Measurements from ENCODE around the gene KRT6B. TPM values are rescaled to one million over a fixed set of nuclear protein-coding genes. Genes with fewer than 3 reads are reported as not detected.
"Not testable (repeated sequence)": the region's sequence is repeated elsewhere in the genome, so short reads cannot be mapped to it uniquely, and the experiment has no call there.

The KRT6B gene
- 0.36 TPM for total RNA-seq

DNA sequence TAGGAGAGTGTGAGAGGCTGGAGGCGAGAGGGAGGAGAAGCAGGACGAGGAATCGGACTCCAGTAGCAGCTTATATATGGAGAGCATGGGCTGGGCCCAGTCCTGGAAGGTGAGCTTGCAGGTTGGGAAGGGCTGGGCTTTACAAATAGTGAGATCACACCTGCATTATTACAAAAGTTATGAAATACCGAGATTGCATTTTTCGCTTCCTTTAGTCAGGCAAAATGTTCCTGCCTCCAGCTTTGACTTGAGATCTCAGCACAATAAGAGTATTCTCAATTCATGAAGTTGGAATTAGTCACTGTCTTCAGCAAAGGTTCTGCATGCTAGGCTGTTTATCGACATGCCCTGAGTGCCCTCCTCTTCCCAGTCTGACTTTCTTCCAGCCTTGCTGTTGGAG, at the start of gene KRT6B:
Gene KRT6B (minus strand): TSS at position 46 of the 400 bp plus-strand sequence. CDS start 68 bp downstream, outside the sequence.
- no peak for DNase-seq (ENCODE audit: low spot score)

DNA sequence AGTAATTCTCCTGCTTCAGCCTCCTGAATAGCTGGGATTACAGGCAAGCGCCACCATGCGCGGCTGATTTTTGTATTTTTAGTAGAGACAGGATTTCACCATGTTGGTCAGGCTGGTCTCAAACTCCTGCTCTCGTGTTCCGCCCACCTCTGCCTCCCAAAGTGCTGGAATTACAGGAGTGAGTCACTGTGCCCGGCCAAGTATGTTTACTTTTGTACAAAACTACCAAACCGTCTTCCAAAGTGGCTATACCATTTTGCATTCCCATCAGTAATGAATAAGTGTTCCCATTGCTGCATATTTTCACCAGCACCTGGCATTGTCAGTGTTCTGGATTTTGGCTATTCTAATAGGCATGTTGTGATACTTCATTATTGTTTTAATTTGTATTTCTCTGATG, 49.5 kb upstream of the KRT6B start:
- DNase-seq (ENCODE audit: low spot score), result no peak

DNA sequence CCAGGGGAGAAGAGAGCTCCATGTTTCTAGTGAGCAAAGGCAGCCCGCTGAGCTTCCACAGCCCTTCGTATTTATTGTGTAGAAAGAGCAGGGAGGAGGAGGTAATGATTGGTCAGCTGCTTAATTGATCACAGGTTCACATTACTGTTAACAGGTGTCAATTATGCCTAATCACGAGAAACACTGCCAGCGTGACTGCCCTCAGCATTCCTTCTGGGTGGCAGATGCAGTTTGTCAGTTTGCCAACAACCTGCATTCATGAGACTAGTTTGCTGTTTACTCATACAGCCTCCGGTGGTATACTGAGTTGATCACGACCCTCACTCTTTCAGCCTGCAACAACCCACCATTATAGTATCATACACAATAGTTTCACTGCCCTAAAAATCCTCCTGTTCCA, 48.6 kb upstream of the KRT6B start:
- DNase-seq (ENCODE audit: low spot score), result not testable (repeated sequence)

DNA sequence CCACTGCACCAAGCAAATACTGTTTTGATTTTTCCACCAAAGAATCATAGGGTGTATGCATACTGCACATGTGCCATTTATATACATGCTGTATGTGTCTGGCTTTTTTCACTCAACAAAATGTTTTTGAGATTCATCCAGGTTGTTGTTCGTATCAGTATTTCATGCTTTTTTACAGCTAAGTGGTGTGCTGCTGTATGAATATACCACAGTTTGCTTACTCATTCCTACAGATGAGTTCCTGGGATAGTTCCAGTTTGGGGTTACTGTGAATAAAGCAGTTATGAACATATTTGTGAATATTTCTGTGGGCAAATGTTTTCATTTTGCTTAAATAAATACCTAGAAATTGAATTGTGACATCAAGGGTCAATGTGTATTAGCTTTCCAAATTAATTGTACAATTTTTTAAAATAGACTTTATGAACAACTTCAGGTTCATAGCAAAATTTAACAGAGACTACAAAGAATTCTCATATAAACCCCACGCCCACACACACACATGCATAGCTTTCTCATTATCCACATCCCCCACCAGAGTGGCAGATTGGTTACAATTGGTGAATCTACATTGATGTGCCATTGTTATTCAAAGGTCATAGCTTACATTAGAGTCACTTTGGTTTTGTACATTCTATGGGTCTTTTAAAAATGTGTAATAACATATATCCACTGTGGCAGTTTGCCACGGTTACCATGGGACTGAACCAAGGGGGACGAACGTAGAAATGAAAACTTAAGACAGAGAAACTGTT, 48.0 kb upstream of the KRT6B start:
- no peak for DNase-seq (ENCODE audit: low spot score)

DNA sequence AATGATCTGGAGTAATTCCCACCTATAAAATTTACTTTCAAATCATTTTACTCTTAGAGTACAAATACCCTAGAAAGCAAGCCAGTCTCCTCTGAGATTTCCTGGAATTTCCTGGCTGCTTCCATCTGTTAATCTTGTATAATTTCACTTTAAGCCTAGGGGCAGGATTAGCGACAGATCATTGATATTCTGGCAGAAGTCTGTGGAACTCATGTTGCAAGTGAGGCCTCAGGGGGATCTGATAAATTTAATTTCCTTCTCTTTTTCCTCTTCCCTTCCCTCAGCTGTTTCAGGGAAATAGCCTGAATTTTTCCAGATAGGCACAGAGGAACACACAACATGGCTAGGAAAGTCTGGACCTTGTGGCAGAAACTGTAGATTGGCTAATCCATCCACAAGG, 47.0 kb upstream of the KRT6B start:
- no peak for DNase-seq (ENCODE audit: low spot score)

DNA sequence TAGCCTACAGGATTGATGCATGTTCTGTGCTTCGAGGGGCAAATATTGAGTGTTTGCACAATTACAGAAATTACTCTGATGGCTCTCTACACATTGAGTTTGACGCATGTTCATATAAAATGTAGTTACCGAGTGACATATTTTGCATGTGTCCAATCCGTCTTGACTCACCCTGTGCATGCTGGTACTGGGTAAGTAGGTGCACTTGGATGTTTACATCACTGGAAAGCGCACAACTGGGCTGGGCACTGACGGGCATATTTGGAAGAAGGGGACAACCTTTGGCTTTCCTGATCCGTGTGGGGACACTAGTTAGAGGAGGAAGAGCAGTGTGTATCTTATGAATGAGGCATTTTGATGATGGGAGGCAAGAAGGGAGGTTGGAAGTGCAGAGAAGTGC, 46.0 kb upstream of the KRT6B start:
- no peak for DNase-seq (ENCODE audit: low spot score)

DNA sequence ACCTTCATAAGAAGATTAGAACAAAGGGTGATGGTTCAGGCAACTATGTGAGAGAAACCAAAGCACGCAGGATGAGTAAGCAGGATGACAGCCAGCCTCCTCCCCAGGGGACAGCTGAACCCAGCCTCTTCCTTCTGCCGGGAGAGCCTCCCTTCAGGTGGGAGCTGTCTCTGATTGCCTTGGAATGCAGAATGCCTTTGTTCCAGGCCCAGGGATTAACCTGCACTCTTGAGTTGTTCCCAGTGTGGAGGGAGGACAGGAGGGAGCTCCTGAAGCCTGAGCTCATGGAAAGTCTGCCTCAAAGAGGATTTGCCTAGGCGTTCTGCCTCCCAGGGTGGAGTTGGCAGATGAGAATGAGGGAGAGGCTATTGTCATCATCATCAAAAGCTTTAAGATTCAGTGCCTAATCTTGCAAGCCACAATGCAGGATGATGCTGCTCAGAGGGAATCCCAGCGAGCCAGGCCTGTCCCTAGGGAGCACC, 44.7 kb upstream of the KRT6B start:
- DNase-seq (ENCODE audit: low spot score), result no peak

DNA sequence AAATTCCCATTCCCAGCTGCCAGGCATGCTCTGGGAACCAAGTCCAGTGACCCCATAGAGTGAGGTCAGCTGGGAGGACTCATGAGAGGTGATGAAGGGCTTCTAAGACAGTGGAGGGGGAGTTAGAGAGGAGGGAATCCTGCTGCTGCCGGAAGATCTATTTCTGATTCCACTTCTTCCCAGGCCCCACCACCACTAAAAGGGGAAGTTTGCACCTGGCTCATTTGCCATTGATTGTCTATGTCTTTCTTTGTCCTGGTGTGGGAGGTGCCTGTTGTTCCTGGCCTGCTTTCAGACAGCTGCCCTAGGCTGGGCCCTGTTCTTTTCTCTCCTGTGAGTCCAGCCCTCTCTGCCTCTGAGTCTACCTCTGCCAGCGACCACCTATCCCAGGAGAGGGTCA, 44.1 kb upstream of the KRT6B start:
- DNase-seq (ENCODE audit: low spot score), result no peak

DNA sequence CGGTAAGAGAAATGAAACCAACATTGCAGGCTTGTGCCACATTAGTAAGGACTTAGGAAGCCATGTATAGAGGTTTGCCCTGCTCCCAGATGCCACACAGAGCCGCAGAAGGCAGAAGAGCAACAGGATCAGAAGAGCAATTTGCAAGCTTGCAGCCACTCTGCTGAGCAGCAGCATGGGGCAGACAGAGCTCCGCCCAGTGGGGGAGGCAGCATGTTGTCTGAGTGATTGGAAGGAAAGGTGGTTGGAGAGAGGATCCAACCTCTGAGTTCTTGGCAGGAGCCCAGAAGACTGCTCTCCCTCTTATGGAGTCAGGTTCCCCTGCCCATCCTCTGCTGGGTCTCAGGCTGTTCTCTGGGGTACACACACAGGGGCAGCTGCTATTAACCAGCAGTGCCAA, 43.4 kb upstream of the KRT6B start:
- no peak for DNase-seq (ENCODE audit: low spot score)

DNA sequence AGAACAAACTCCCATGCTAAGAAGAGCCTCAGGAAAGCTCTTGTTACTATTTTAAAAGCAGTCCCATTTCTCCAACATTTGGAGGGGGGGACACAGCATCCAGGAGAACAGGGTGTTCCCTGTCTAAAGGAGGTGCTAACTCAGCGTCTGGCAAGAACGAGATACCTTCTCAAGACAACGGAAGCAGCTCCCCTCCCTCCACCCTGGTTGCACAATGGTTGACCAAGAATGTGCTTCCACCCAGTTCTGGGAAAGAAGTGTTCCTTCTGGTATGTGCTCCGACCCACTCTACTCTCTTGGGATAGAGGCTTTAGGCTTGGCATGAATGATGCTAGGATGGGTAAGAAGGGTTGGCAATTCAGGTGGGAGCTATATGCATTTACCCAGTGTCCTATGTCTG, 42.6 kb upstream of the KRT6B start:
- DNase-seq (ENCODE audit: low spot score), result no peak

DNA sequence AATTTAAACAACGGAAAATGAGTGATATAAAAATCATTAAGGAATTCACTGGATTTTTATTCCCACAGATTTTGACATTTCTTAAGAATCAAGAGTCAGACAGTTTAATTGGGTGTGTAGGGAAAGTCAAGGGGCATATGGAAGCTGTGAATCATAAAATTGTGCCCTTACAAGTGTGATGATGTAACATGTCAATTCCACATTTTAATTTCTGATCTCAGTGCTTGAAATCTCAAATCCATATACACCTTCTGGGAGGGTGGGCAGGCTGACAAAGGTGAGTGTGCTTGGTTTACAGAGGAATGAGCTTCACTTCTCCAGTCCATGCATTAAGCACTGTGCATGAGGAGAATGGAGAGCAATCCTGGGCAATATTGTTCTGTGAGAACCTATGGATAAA, 42.2 kb upstream of the KRT6B start:
- no peak for DNase-seq (ENCODE audit: low spot score)

DNA sequence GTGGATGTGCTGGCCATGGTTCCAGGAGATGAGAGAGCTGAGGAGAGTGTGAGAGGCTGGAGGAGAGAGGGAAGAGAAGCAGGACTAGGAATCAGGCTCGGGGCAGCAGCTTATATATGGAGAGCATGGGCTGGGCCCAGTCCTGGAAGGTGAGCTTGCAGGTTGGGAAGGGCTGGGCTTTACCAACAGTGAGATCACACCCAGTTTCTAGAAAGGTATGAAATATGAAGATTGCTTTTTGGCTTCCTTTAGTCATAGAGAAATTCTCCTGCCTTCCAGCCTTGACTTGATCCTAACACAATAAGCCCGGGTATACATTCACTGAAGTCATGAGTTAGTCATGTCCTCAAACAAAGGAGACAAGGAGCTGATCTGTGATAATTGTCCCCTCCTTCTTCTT, 41.2 kb upstream of the KRT6B start, which contains the start of gene KRT6A:
Gene KRT6A (minus strand): TSS at position 86 of the 400 bp plus-strand sequence. CDS start 69 bp downstream, at position 17.
- DNase-seq (ENCODE audit: low spot score), result no peak

DNA sequence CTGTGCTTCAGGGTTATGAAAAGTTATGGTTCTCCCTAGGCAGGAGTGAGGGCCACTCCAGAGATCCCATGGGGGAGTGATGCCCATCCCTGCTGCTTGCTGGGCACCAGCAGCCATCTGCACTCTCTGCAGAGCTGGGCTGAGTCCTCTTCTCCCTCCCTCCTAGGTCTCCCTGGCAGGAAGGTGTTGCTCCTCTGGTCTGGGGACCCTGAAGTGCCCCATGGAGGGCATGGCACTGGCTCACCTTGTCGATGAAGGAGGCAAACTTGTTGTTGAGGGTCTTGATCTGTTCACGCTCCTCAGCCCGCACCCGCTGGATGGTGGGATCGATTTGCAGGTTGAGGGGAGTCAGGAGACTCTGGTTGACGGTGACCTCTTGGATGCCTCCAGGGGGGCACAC, 40.5 kb upstream of the KRT6B start:
- DNase-seq (ENCODE audit: low spot score), result not testable (repeated sequence)

DNA sequence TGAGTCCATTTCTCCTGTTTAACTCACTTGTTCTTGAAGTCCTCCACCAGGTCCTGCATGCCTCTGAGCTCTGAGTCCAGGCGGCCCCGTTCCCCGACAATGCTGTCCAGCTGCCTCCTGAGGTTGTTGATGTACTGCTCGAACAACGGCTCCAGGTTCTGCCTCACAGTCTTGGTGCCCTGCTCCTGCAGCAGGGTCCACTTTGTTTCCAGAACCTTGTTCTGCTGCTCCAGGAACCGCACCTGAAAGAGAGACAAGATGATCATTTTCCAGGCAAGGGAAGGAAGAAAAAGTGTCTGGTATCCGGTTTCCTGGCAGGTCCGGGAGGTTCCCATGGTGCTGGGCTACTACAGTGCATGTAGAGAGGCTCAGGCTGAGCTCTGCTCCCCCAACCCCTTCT, 39.5 kb upstream of the KRT6B start:
- not testable (repeated sequence) for DNase-seq (ENCODE audit: low spot score)

DNA sequence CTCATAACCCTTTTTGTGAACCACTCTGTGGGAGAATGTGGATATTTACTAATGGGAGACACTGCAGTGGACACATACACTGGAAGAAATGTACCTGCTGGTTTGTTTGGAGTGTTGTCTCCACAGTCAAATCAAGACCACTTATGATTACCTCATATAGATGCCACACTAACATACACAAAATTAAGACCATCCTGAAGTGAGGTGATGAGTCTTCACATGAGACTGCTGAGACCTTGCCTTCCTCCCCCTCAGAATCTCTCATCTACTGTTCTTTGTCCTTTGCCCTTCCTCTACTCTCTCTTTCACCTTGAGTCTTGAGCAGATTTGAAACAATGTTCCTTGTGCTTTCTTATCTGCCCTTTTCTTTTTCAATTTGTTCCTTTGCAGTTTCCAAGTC, 36.8 kb upstream of the KRT6B start:
- no peak for DNase-seq (ENCODE audit: low spot score)

DNA sequence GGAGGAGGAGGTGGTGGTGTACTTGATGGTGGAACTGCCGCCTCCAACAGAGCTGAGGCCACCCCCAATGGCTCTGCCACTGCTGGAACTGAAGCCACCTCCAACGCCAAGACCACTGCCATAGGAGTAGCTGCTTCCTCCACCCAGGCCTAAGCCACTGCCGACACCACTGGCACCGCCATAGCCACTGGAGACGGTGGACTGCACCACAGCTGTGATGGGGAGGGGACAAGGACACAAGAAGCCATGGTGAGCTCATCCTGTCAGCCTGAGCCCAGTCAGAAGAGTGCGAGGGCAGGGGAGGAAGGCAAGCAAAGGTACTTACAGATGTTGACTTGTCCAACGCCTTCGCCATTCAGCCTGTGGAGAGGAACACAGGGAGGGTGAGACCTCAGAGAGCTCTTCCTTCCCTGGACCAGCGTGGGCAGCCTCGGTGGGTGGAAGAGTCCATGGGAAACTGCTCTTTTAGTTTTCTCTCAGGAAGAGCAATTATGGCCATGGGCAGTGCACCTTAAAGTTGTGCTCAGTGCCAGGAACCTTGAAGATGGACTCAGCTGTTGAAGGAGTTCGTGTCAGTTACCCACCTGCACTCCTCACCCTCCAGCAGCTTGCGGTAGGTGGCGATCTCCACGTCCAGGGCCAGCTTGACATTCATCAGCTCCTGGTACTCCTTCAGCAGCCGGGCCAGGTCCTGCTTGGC, 35.9 kb upstream of the KRT6B start:
- not testable (repeated sequence) for DNase-seq (ENCODE audit: low spot score)

DNA sequence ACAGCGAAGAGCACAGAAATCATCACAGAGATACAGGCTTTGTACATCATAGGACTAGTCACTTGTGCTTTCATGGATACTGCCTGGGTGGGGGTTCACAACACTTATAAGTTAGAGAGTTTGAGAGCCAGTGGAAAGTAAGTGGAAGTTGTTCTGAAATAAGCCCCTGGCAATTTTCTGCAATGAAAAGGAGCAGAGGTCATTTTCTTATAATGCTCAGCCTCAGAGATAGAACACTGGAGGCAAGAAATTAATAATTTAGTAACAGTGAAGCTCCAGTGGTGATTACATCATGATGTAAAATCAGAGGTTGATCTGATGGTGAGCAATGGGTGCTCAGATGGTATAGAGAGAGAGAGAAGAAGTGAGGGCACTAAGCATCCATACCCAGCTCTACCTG, 35.3 kb upstream of the KRT6B start:
- DNase-seq (ENCODE audit: low spot score), result no peak

DNA sequence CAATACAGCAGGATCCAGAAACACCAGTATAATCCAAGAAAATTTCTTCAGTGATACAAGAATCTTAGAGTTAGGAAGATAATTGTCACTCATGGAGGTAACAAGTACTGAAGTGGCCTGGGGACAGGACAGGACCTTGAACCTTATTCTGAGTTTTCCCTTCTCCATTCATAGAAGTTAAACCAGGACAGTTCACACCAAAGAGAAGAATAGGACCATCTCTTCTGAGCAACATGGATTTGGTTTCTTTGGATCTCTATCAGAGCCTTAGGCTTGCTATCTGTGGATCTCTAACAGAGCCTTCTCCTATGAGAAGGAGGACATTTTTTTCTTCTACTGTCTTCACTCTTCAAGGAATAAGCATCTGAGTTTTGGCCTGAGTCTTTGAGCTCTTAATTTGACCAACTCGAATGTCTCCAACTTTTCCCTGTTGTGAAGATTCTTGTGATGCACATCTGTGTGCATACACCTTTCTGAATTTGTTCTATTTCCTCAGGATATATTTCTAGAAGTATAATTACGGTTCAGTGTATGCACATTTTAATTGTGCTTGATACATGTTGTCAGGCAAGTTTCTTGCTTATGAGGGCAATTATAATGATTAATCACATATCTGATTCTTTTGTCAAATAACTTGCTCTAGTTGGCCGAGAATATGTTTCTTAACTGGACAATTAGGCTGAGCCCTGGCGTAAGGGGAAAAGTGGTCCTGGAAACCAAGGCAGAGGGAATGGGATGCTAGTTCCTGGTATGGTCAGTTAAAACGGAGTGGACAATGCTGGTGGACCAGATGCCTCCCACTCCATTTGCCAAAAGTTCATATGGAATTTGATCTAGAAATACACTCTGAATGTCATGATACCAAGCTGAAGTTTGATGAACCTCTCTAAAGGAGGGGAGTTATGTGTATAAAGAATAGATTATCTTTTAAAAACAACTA, 34.5 kb upstream of the KRT6B start:
- no peak for DNase-seq (ENCODE audit: low spot score)

DNA sequence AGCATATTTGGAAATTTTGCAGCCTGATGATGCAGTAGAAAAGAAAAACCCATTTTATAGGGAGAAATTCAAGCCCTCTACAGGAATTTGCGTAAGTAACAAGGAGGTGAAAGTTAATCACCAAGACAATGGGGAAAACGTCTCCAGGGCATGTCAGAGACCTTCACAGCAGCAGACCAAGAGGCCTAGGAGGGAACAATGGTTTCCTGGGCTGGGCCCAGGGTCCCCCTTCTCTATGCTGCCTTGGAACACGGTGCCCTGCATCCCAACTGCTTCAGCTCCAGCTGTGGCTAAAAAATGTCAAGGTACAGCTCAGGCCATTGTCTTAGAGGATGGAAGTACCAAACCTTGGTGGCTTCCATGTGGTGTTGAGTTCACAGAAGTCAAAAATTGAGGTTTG, 28.1 kb upstream of the KRT6B start:
- no peak for DNase-seq (ENCODE audit: low spot score)

DNA sequence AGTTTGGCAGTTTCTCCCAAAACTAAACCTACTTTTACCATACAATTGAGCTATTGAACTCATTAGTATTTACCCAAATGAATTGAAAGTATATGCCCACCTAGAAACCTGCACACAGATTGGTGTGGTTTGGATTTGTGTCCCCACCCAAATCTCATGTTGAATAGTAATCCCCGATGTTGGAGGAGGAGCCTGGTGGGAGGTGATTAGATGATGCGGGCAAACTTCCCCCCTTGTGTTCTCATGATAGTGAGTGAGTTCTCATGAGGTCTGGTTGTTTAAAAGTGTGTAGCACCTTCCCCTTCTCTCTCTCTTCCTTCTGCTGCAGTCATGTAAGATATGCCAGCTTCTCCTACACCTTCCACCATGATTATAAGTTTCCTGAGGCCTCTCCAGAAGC, 25.7 kb upstream of the KRT6B start:
- DNase-seq (ENCODE audit: low spot score), result no peak

DNA sequence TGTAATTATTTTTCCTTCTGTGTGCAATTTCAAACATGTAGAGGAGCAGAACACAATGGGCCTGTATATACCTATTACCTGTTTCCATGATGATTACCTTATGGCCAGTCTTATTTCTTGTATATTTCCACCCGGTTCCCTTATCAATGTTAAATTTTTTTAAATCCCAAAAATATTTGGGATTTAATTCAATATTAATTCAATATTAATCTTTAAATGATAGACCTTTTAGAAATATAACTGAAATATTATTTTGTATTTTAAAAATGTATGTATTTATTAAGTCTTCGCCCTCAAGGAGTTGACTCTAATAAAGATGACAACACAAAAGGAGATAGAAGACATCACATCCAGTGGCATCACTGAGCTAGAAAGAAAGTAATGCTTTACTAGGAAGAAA, 22.3 kb upstream of the KRT6B start:
- no peak for DNase-seq (ENCODE audit: low spot score)

DNA sequence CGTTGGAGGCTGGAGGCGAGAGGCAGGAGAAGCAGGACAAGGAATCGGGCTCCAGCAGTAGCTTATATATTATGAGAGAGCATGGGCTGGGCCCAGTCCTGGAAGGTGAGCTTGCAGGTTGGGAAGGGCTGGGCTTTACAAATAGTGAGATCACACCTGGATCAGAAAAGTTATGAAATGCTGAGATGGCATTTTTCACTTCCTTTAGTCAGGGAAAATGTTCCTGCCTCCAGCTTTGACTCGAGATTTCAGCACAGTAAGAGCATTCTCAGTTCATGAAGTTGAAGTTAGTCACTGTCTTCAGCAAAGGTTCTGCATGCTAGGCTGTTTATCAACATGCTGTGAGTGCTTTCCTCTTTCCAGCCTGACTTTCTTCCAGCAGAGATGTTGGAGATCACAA, 21.8 kb upstream of the KRT6B start, which contains the start of gene KRT6C:
Gene KRT6C (minus strand): TSS at position 38 of the 400 bp plus-strand sequence. CDS start 68 bp downstream, outside the sequence.
- DNase-seq (ENCODE audit: low spot score), result no peak
